Activated T-cell treated with anti-CD3 and anti-CD28 coated beads for 4 hours (primary cell): ENCODE data around the gene PDE6A.

Experiments used
- DNase-seq: peaks from one replicate; pipeline ENCODE4 v3.0.0-alpha.2; 2020

PDE6A gene

DNA sequence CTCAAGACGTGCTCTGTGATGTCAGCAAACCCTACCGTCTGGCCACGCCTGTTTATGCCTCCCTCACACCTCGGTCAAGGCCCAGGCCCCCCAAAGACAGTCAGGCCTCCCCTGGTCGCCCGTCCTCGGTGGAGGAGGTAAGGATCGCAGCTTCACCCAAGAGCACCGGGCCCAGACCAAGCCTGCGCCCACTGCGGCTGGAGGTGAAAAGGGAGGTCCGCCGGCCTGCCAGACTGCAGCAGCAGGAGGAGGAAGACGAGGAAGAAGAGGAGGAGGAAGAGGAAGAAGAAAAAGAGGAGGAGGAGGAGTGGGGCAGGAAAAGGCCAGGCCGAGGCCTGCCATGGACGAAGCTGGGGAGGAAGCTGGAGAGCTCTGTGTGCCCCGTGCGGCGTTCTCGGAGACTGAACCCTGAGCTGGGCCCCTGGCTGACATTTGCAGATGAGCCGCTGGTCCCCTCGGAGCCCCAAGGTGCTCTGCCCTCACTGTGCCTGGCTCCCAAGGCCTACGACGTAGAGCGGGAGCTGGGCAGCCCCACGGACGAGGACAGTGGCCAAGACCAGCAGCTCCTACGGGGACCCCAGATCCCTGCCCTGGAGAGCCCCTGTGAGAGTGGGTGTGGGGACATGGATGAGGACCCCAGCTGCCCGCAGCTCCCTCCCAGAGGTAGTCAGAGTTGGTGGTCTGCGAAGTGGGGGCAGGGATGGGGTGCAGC, 111.3 kb downstream of the PDE6A start:
- no peak for DNase-seq

DNA sequence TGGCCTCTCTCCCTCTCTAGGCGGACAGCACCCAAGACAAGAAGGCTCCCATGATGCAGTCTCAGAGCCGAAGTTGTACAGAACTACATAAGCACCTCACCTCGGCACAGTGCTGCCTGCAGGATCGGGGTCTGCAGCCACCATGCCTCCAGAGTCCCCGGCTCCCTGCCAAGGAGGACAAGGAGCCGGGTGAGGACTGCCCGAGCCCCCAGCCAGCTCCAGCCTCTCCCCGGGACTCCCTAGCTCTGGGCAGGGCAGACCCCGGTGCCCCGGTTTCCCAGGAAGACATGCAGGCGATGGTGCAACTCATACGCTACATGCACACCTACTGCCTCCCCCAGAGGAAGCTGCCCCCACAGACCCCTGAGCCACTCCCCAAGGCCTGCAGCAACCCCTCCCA, 112.0 kb downstream of the PDE6A start:
- no peak for DNase-seq

DNA sequence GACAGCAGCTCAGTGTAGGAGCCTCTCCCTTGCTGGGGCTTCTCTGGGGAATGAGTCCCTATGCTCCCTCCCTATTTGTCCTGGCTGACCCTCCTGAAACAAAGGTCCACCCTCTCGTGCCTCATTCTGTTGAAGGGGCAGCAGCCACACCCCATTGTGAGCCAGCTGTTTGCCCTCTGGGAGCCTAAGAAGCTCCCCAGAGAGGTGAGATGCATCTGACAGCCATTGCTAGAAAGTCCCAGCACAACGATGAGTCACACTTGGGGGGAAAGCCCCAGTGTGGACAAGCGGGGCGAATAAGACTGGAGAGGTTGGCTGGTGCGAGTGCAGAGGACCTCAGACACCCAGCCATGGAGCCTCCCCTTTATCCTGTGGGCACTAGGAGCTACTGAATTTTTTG, 113.1 kb downstream of the PDE6A start:
- DNase-seq, result peak; percentile 12

DNA sequence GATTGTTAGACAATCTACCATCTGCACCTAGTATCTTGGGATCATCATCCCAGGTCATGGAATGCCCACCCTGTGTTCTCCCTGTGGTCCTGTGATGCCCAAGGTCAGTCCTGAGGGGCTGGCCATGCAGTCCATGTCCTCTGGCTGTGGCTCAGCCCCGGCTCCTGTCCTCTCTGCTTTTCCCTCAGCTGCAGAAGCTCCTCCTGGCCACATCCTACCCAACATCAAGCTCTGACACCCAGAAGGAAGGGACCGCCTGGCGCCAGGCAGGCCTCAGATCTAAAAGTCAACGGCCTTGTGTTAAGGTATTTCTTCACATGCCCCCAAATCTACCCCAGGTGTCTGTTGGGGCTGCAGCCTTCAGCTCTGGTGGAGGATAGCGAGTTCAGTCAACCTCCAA, 114.0 kb downstream of the PDE6A start:
- no peak for DNase-seq

DNA sequence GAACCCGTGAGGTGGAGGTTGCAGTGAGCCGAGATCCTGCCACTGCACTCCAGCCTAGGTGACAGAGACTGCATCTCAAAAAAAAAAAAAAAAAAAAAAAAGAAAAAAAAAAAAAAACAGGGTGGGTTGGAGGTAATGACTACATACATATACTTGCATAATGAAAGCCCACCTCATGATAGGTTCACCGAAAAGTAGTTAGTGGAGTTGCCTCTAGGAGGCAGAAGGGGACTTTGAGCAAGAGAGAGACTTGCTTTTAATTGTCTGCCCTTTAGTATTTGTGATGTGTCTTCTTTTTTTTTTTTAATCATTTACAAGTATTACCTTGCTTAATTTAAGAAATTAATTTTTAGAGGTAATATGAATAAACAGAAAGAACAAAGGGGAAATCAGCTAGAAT, 114.6 kb downstream of the PDE6A start:
- DNase-seq, result no peak

DNA sequence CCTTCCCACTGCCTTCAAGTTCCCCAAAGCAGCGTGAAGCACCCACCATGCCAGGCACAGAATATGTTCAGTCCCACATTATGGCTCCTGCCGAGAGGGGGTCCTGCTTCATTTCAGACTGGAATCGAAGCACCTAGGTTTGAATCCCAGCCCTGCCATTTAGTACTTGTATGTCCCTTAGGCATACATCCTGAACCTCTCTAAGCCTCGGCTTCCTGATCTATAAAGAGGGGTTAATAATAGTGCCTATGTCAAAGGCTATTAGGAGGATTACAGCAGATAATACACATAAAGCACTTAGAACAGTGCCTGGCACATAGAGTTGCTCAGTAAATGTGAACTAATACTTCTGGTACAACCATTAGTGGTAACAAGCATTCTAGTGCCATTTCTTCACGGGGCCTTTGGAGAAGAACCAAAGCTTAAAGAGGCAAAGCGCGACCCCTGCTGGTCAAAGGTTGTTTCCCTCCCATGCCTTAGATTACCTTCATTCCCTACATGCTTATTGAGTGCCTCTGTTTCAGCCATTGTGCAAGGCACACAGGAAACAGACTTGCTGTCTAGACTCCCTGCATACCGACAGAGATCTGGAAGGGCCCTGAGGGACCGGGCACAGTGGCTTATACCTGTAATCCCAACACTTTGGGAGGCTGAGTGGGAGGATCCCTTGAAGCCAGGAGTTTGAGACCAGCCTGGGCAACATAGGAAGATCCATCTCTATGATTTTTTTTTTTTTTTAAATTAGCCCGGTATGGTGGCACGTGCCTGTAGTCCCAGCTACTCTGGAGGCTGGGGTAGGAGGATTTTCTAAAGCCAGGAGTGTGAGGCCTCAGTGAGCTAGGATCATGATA, 116.2 kb downstream of the PDE6A start:
- peak; percentile 81 for DNase-seq

DNA sequence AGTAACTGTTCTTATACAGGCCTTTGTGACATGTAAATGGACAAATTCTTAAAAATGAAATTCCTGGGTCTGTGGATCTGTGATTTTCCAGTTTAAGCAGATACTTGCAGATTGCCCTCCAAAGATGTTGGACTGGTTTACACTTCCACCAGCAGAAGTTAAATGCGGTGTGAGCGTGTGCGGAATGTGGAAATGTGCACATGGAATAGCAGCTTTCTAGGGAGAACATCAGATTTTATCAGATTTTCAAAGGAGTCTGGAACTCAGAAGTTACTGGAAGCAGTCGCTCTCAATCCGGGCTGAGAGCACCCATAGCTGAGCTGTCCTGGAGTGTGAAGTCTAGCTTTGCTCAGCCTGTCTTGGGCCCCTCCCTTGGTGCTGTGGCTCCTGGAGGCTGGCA, 117.0 kb downstream of the PDE6A start:
- DNase-seq, result no peak

DNA sequence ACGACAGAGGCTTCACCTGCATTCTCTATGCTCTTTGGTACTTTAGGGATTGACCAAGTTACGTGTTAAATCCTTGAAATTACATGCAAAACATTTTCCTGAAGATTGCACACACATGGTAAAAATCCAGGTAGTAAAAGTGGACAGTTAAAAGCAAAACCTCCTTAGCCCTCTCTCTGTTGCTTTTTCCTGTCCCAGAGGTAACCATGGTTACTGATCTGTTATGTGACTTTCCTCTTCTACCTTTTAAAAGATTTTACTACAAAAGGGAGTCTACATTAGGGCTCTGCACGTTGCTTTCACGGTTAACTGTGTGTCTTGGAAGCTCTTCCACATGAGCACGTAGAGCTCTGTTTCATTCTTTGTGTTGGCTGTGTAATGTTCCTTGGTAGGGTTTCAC, 117.5 kb downstream of the PDE6A start:
- no peak for DNase-seq

DNA sequence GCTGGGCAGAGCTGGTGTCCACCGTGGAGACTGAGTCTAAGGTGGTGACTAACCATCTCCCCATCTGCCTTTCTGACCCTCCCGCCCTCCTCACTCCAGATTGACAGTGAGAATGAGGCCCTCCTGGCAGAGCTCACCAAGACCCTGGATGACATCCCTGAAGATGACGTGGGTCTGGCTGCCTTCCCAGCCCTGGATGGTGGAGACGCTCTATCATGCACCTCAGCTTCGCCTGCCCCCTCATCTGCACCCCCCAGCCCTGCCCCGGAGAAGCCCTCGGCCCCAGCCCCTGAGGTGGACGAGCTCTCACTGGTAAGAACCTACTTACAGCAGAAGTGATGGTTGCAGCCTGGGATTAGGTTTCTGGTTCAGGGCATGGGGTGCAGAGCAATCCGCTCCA, 118.0 kb downstream of the PDE6A start:
- no peak for DNase-seq

DNA sequence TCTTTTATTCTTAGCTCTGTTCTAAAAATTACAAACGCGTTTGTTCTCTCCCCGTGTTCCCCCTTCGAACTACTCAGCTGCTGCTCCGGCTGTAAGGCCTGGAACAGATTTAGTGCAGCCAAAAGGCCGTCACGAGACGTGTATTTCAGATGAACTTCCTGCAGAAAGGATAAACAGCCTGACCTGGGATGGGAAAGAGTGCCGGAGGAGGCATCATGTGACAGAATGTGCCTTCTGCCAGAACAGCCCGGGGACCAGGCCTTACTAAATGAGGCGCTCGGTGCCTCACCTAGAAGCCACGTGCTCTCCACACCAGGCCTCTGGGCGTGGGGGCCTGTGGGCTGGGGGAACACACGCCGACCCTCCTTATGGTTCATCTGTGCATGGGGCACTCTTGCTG, 119.7 kb downstream of the PDE6A start:
- DNase-seq, result no peak

DNA sequence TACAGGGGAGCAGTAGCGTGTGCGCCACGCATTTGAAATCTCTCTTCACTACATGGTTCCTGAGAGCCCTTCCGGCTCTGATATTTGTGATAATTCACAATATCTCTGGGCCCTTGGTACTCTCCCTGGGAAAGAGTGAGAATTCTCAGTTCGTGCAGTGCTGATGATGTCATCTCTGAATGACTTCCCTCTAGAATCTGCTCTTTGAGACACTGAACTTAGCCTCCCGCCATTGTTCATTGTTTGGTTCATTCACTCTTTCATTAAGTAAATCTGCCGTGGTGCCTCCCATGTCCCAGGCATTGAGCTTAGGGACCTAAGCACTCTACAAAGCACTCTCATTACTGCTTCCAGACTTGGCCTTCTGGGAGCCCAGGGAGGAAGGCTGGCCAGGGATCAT, 120.5 kb downstream of the PDE6A start:
- no peak for DNase-seq

DNA sequence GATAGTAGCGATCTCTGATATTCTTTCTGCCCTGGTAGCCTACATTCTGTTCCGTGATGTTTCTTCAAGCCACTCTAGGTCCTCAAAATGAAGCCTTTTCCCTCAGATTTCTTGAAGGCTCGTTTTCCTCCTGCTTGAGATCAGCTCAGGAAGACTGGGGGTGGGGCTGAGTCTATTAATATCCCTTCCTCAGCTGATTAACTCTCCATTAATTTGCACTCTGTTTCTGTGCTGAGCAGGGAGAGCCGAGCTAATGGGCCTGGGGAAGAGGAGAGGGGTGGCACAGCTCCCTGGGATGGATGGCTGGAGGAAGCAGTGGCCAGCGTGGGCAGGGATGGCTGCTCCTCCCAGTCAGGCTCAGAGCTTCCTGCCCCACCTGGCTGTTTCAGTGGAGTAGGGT, 121.2 kb downstream of the PDE6A start:
- no peak for DNase-seq

DNA sequence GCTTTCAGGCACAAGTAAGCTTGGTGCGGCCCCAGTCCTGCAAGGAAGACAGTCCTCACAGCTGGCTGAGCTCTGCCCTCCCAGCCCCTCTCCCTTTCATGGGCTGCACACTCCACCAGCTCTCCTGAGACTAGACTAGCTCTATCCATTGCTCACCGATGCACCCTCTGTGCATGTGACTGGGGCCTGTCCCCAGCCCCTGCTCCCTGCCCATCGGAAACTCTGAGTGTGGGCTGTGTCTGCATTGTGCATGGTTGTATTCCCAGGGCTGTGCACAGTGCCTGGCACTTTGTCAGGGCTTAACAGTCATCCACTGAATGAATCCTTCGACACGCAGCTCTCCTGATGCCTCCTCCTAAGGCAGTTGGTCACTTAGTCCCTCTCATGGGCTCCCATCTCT, 122.3 kb downstream of the PDE6A start:
- DNase-seq, result no peak

DNA sequence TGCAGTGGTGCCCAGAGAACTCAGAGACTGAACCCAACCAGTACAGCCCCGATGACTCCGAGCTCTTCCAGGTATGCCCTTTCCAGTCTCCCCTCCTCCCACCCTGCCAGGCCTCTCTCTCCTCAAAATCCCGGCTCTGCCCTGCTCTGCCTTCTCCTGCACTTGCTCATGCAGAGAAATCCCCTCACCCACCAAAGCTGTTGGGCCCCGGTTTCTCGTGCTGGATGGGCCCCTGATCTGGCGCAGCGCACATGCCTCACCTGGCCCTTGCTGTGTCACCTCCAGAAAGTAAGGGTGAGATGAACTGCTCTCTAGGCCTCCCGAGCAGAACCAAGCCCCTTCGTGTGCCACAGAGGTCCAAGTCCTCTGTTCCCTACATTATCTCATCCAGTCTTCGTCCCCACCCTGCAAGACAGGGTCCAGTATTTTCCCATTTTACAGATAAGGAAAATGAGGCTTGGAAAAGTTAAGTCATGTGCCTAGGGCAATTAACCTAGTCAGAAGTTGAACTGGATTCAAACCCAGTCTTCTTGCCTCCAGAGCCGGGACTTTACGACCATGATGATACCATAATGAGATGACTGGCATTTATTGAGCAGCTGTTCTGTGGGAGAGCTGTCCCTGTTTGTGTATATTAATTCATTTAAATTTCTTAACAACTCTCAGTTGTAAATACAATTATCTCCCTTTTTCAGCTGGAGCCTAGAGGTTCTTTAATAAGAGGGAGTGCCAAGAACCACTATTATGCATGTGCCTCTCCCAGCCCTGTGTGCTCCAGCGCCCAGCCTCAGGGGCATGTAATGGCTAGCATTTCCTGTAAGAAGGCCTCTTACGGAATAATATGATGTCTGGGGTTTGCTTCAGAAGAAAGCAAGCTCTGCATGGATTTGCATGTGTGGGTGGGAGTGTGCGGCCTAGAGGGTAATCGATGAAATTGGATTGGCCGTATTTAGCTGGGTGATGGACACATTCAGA, 123.8 kb downstream of the PDE6A start:
- no peak for DNase-seq

DNA sequence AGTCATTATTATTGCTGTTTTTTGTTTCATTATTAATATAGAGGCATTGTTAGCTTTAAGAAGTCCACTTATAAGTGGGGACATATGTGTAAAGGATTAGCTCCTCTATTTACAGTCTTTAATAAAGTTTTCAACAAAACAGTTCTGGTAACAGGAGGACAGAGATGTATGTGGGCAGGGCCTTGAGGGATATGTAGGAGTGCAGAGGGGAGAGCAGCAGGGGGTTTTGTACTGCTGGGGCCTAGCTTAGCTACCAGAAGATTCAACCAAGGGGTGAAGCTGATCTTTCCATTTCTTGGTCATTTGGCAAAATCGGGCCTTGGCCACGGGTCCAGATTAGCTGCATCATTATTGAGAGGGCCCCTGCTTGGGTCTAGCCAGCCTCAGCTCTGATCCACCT, 124.6 kb downstream of the PDE6A start:
- no peak for DNase-seq

DNA sequence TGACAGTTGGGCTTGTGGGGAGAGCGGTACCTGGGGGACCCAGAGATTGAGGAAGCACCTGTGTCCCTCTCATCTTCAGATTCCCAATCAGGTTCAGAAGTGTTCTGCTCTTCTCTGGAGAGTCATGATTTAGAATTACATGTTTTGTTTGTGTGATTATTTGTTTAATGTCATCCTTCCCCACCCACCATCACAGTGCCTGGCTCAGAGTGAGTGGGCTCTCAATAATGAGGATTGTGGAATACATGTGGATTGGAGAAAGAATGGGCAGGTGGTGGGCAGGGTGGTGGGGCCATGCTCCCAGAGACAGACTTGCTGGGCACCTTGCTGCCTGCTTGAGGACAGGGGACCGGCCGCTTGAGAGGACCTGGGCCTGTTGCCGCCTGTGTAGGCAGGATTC, 126.5 kb downstream of the PDE6A start:
- DNase-seq, result no peak

DNA sequence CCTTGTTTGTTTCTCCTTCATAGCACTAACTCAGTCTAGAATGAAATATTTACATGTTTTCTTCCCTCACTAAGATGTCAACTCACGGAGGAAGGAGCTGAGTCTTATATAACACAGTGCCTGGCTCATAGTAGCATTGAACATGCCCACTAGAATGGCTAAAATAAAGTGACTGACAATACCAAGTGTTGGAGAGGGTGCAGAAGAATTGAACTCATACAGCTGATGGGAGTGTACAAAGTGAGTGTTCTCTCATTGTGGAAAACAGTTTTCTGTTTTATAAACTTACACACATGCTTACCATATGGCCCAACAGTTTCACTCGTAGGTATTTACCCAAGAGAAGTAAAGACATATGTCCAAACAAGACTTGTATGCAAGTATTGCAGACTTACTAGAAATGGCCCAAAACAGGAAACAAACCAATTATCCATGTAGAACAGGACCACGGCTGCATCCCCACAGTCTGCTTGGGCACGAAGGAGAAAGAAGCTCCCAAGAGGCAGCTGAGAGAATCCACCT, 127.0 kb downstream of the PDE6A start:
- DNase-seq, result no peak

DNA sequence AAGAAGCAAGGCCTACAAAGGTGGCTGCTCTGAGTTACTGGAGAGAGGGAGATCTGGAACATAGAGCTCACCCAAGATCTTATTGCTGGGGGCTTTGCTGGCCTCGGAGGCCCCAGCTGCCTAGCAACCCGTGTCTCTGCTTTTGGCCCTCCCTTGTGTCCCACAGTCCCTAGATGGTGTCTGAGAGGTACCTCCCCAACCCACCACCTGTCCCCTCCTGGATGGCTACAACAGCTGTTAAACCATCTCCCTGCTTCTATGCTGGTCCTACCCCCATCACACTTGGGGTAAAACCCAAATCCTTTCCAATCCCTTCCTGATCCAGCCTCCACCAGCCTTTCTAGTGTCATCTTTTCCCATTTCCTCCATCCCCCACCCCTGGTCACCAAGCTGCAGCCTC, 127.9 kb downstream of the PDE6A start:
- no peak for DNase-seq

DNA sequence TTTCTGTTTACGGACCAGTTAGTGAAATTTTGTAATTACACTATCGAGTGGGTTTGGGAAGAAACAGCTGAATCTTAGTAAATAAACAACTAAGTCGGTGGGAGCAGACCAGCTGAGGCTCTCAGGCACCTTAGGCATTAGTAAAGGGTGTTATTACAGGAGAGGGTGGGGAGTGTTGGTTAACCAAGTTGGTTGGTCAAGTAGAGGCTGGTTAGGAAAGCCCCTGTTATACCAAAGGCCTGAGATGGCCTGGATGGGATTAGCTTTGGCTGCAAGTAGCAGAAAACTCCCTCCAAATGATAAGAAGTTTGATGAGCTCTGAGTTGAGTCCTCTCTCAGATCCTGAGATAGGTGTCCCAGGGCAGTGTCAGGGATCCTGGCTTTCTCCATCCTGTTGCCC, 133.1 kb downstream of the PDE6A start:
- no peak for DNase-seq

DNA sequence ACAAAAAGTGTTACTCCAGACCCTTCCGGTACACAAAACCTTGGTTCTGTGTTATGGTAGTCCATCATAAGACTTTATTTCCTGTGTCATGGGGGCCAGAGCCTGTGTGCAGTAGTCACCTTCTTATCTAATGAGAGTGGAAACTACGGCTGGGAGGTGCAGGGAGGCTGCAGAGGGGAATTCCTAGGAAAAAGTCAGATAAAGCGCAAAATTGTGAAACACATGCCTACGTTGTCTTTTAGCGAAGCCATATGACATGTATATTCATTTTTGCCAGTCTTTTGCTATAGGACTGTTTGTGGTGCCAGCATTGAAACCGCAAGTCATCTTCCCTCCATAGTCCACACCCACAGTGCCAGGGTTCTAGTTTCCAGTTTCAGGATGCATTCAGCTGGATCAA, 133.7 kb downstream of the PDE6A start:
- no peak for DNase-seq

DNA sequence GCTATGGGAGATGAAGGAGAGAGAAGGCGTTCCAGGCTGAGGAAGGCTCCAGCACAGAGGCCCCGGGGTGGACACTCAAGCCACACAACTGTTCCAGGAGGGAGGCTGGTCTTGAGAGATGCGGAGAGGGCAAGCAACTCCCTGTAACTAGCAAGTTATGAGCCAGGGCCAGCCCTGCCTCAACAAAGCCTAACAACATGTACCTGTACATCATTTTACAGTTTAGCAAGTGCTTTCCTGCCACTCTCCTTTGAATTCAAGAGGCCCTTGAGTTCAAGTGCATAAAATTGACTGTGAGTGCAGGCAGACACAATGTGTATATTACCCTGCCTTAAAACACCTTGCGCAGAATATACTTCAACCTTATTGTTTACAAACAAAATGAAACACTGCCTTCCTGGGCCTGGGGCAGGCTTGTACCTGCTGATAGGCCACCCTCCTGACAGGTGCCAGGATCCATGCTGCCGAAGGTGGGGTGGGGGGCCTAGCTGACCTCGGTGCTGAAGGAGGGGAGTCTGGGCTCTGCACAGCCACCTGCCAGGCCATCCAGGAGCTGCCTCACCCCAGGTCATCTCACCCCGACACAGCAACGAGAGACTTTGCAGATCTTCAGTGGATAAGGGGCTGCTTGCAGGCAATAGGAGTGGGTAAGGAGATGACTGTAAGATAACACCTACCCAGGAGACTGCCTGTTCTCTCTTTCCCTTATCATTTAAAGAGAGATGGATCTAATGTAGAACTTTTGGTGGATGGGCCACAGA, 134.5 kb downstream of the PDE6A start:
- DNase-seq, result no peak

DNA sequence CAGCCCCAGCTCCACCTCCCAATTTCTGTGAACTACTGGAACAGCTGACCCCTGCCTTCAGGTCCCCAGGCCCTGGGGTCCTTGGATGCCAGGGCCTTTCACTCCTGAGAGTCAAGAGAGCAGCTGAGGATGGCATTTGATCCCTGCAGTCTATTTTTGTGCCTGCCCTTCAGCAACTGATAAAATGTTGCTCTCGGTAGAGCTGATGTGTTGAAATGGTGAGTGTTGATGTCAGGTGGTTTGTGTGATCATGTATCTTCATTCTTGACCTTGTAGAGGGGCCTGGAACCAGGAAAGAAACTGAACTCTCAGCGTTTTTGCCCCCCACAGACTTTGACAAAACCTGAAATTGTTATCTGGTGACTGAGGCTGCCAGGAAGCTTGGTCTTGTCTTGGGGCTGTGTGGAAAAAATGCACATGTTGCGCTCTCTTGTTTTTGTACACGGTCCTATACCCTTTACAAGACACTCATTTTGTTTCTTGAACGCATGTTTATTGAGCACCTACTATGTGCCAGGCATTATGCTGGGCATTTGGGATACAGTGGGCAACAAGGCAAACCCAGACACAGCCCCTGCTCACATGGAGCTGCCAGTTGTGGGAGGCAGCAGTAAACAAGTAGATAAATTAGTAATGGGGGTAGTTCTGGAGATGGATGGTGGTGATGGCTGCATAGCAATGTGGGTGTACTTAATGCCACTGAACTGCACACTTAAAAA, 136.2 kb downstream of the PDE6A start:
- no peak for DNase-seq
